H9 (cell line): ENCODE results near the gene GALNT15. TPM values are rescaled to one million over a fixed set of nuclear protein-coding genes. Genes with fewer than 3 reads are reported as not detected.

Experiments used
- DNase-seq: peaks from one replicate; pipeline ENCODE4 v3.0.0-alpha.2; 2017
- H2AFZ ChIP-seq: one replicate; pipeline ENCODE4 v1.6.1; 2013; ENCODE audit warnings: mild to moderate bottlenecking, low read length, control low read depth, moderate library complexity
- H2AK5ac ChIP-seq: 2 replicates; pipeline ENCODE4 v1.6.1; 2013; ENCODE audit warnings: low read length, control low read depth, mixed read lengths; ENCODE audit not compliant: insufficient read length
- H2BK120ac ChIP-seq: one replicate; pipeline ENCODE4 v1.6.1; 2013; ENCODE audit warnings: low read depth, mild to moderate bottlenecking, low read length, control low read depth, inconsistent platforms; ENCODE audit not compliant: poor library complexity, severe bottlenecking
- H2BK12ac ChIP-seq: 2 replicates; pipeline ENCODE4 v1.6.1; 2013; ENCODE audit warnings: low read length, control low read depth, mixed read lengths, low read depth; ENCODE audit not compliant: insufficient read length
- H2BK15ac ChIP-seq: 2 replicates; pipeline ENCODE4 v1.6.1; 2013; ENCODE audit warnings: low read depth, low read length, control low read depth
- H2BK20ac ChIP-seq: one replicate; pipeline ENCODE4 v1.6.1; 2013; ENCODE audit warnings: low read depth, mild to moderate bottlenecking, low read length, control low read depth, inconsistent platforms; ENCODE audit not compliant: poor library complexity, severe bottlenecking
- H2BK5ac ChIP-seq: 2 replicates; pipeline ENCODE4 v1.6.1; 2013; ENCODE audit warnings: low read length, control low read depth, mixed read lengths; ENCODE audit not compliant: insufficient read length
- H3K14ac ChIP-seq: 2 replicates; pipeline ENCODE4 v1.6.1; 2013; ENCODE audit warnings: low read length, control low read depth; ENCODE audit not compliant: insufficient read depth
- H3K18ac ChIP-seq: 2 replicates; pipeline ENCODE4 v1.6.1; 2013; ENCODE audit warnings: low read depth, mild to moderate bottlenecking, mixed read lengths, low read length, control low read depth; ENCODE audit not compliant: insufficient read length
- H3K23ac ChIP-seq: 2 replicates; pipeline ENCODE4 v1.6.1; 2013; ENCODE audit warnings: low read length, control low read depth, mixed read lengths, low read depth; ENCODE audit not compliant: insufficient read length
- H3K23me2 ChIP-seq: 2 replicates; pipeline ENCODE4 v1.6.1; 2013; ENCODE audit warnings: low read depth, mild to moderate bottlenecking, mixed read lengths, low read length, control low read depth; ENCODE audit not compliant: insufficient read length, poor library complexity, severe bottlenecking
- H3K27ac ChIP-seq: 2 replicates; pipeline ENCODE4 v1.5.1; 2013; ENCODE audit warnings: low read length, control low read depth, mixed read lengths, low read depth; ENCODE audit not compliant: insufficient read length
- H3K27me3 ChIP-seq: 2 replicates; pipeline ENCODE4 v1.6.1; 2013; ENCODE audit warnings: low read length, control low read depth, inconsistent platforms; ENCODE audit not compliant: insufficient read depth
- H3K4ac ChIP-seq: 2 replicates; pipeline ENCODE4 v1.6.1; 2013; ENCODE audit warnings: low read depth, mild to moderate bottlenecking, control low read depth, inconsistent platforms, low read length, moderate library complexity
- H3K4me1 ChIP-seq: 2 replicates; pipeline ENCODE4 v1.6.1; 2013; ENCODE audit warnings: low read length, control low read depth, inconsistent platforms; ENCODE audit not compliant: insufficient read depth
- H3K4me2 ChIP-seq: 2 replicates; pipeline ENCODE4 v1.6.1; 2013; ENCODE audit warnings: low read length, control low read depth, mixed read lengths; ENCODE audit not compliant: insufficient read length, insufficient read depth
- H3K56ac ChIP-seq: 2 replicates; pipeline ENCODE4 v1.6.1; 2013; ENCODE audit warnings: low read depth, mild to moderate bottlenecking, mixed read lengths, low read length, control low read depth; ENCODE audit not compliant: insufficient read length
- H3K79me1 ChIP-seq: 2 replicates; pipeline ENCODE4 v1.6.1; 2013; ENCODE audit warnings: low read depth, mild to moderate bottlenecking, moderate library complexity, low read length, control low read depth, inconsistent platforms; ENCODE audit not compliant: insufficient read depth, poor library complexity, severe bottlenecking
- H3K79me2 ChIP-seq: 2 replicates; pipeline ENCODE4 v1.6.1; 2013; ENCODE audit warnings: low read length, control low read depth, inconsistent platforms; ENCODE audit not compliant: insufficient read depth
- H3K9ac ChIP-seq: 2 replicates; pipeline ENCODE4 v1.6.1; 2013; ENCODE audit warnings: low read length, control low read depth, mixed read lengths; ENCODE audit not compliant: insufficient read length; ENCODE audit errors: extremely low read depth
- H3K9me3 ChIP-seq: one replicate; pipeline ENCODE4 v1.6.1; 2013; ENCODE audit warnings: low read depth, low read length, inconsistent platforms; ENCODE audit not compliant: control insufficient read depth
- H3T11ph ChIP-seq: one replicate; pipeline ENCODE4 v1.6.1; 2013; ENCODE audit warnings: mild to moderate bottlenecking, low read length, control low read depth, inconsistent platforms
- H4K20me1 ChIP-seq: one replicate; pipeline ENCODE4 v1.6.1; 2013; ENCODE audit not compliant: control insufficient read depth, insufficient read length, insufficient read depth
- H4K5ac ChIP-seq: 2 replicates; pipeline ENCODE4 v1.6.1; 2013; ENCODE audit warnings: low read depth, mild to moderate bottlenecking, mixed read lengths, low read length, control low read depth; ENCODE audit not compliant: insufficient read length
- H4K8ac ChIP-seq: replicated peaks from 2 replicates; pipeline ENCODE4 v1.6.1; 2013; ENCODE audit warnings: low read length, control low read depth, mixed read lengths, low read depth; ENCODE audit not compliant: insufficient read length
- H4K91ac ChIP-seq: 2 replicates; pipeline ENCODE4 v1.6.1; 2013; ENCODE audit warnings: low read depth, mild to moderate bottlenecking, moderate library complexity, mixed read lengths, low read length, control low read depth; ENCODE audit not compliant: insufficient read length
- H3K27ac Mint-ChIP-seq, 3 experiments: 2 replicates in 2 of 3; 3 replicates in 1 of 3; pipeline ENCODE4 v1.8.0; 2020 to 2021; ENCODE audit warnings: mixed read lengths in 3 of 3, mild to moderate bottlenecking in 1 of 3, moderate library complexity in 1 of 3
- H3K27me3 Mint-ChIP-seq: 2 replicates; pipeline ENCODE4 v1.8.0; 2021; ENCODE audit warnings: low read depth, mild to moderate bottlenecking, moderate library complexity, mixed read lengths
- H3K36me3 Mint-ChIP-seq, 3 experiments: 2 replicates in 2 of 3; 3 replicates in 1 of 3; pipeline ENCODE4 v1.8.0; 2020 to 2021; ENCODE audit warnings: low read depth in 3 of 3, mixed read lengths in 3 of 3; ENCODE audit not compliant: insufficient read depth in 1 of 3
- H3K4me1 Mint-ChIP-seq, 2 experiments: 2 replicates each; pipeline ENCODE4 v1.8.0; 2020; ENCODE audit warnings: mixed read lengths in 2 of 2
- H3K4me3 Mint-ChIP-seq, 2 experiments: 2 replicates in 1 of 2; 3 replicates in 1 of 2; pipeline ENCODE4 v1.8.0; 2020 to 2021; ENCODE audit warnings: mild to moderate bottlenecking in 2 of 2, mixed read lengths in 2 of 2, moderate library complexity in 1 of 2
- H3K9me3 Mint-ChIP-seq, 2 experiments: 2 replicates in 1 of 2; 3 replicates in 1 of 2; pipeline ENCODE4 v1.8.0; 2020; ENCODE audit warnings: mild to moderate bottlenecking in 2 of 2, mixed read lengths in 2 of 2, moderate library complexity in 1 of 2
- WGBS: extraction: QIAGEN DNeasy Blood & Tissue Kit; methylation state at CpG from one replicate; pipeline ENCODE4 v1.1.7; 2013; ENCODE audit warnings: missing lambda C conversion rate, low lambda C conversion rate, mixed read lengths; ENCODE audit not compliant: insufficient read length; ENCODE audit errors: extremely low coverage; 5-methylcytosine and 5-hydroxymethylcytosine counted together
- total RNA-seq: library from RNA; stranded (reverse); gene quantifications from 2 replicates; pipeline ENCODE4 v1.2.1, GENCODE V29; 2021
- TF ChIP-seq, protein P1 (sequence below): fragments of 200-600 bp; sonication (generic); conservative IDR thresholded peaks from 3 replicates; pipeline ENCODE4 v1.8.0; 2021; ENCODE audit warnings: antibody characterized with exemption, mild to moderate bottlenecking

GALNT15 gene
- total RNA-seq, 1 experiment from 2014 or later, result 0.04 TPM

DNA sequence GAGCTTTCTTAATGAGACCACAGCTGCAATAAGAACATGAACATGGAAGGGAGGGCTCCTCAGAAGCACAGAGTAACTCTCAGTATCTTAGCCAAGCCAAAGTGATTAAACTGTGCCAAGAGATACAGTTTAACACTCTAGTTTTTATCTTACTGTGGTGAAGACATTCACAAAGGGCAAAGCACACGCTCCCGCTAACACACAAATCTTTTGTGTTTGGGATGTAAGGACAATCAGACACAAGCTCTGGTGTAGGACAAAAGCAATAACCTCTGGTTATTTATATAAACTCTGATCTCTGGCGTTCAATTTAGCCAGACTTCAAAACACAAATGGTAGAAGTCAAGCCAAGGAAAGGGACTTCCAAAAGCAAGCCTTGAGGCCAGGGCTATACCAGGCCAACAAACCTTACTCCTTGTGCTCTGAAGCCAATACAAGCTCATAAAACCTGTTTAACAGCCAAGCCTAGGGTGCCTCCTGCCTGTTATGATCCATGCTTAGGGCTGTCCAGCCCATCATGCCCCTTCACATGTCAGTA, 62.4 kb downstream of the GALNT15 start:
- no peak overlapping the region for H3K56ac ChIP-seq
- 0 out of 2 replicates have a peak, but pooled peaks cover 2% of the 10 kb centered on the region for H3K79me2 ChIP-seq
- no peak overlapping the region for H3T11ph ChIP-seq
- Mint-ChIP-seq H3K4me1 (no peaks in the 10 kb centered on the region), H3K27ac (no peak overlapping the region), H3K27me3 (peaks cover 6% of the 10 kb centered on the region), H3K36me3 (no peaks in the 10 kb centered on the region), H3K4me3 (no peak overlapping the region), H3K9me3 (no peaks in the 10 kb centered on the region; a peak in 1 of 5 replicates)
- no peak overlapping the region for H3K18ac ChIP-seq
- DNase-seq, result no peak
- H2AK5ac ChIP-seq, result no peak overlapping the region
- no peak overlapping the region for H3K27ac ChIP-seq
- no peak overlapping the region for H2BK20ac ChIP-seq
- H3K4ac ChIP-seq, result no peak overlapping the region
- no peak overlapping the region for H3K9ac ChIP-seq
- no peak overlapping the region for H2AFZ ChIP-seq
- H3K14ac ChIP-seq, result no peak overlapping the region
- H4K91ac ChIP-seq, result no peak overlapping the region
- no peaks in the 10 kb centered on the region for H3K9me3 ChIP-seq
- H4K8ac ChIP-seq, result no peak overlapping the region
- no peaks in the 10 kb centered on the region for H4K20me1 ChIP-seq
- H3K4me1 ChIP-seq, result no peaks in the 10 kb centered on the region
- WGBS, result no CpG with 5 or more reads among the region's 3 CpGs
- H3K4me2 ChIP-seq, result no peak overlapping the region
- no peaks in the 10 kb centered on the region for H3K23me2 ChIP-seq
- H4K5ac ChIP-seq, result no peak overlapping the region
- H3K23ac ChIP-seq, result no peak overlapping the region
- H3K27me3 ChIP-seq, result no peaks in the 10 kb centered on the region
- no peaks in the 10 kb centered on the region for H3K79me1 ChIP-seq
- H2BK12ac ChIP-seq, result no peak overlapping the region
- H2BK15ac ChIP-seq, result no peak overlapping the region
- TF ChIP-seq, protein P1, sequence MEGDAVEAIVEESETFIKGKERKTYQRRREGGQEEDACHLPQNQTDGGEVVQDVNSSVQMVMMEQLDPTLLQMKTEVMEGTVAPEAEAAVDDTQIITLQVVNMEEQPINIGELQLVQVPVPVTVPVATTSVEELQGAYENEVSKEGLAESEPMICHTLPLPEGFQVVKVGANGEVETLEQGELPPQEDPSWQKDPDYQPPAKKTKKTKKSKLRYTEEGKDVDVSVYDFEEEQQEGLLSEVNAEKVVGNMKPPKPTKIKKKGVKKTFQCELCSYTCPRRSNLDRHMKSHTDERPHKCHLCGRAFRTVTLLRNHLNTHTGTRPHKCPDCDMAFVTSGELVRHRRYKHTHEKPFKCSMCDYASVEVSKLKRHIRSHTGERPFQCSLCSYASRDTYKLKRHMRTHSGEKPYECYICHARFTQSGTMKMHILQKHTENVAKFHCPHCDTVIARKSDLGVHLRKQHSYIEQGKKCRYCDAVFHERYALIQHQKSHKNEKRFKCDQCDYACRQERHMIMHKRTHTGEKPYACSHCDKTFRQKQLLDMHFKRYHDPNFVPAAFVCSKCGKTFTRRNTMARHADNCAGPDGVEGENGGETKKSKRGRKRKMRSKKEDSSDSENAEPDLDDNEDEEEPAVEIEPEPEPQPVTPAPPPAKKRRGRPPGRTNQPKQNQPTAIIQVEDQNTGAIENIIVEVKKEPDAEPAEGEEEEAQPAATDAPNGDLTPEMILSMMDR, result no peak
- H2BK120ac ChIP-seq, result no peak overlapping the region
- no peak overlapping the region for H2BK5ac ChIP-seq
